Suppressor macrophage treated with lipopolysaccharide for 4 hours (primary cell): Measurements from ENCODE around the gene WDR5.
A peak's percentile ranks its signal among the peaks of the same experiment; 100 is the strongest.

Experiments
- DNase-seq: peaks from one replicate; pipeline ENCODE4 v3.0.0-alpha.2; 2020

Gene WDR5

GRCh38 chr9:134132208-134132870 lies 3.5 kb upstream of the WDR5 start:
- no peak for DNase-seq

- no peak for DNase-seq
Observed at GRCh38 chr9:134134949-134135342, 936 bp upstream of the WDR5 start.

- peak; percentile 9 for DNase-seq
Observed at GRCh38 chr9:134136118-134136995, 475 bp downstream of the WDR5 start.

- DNase-seq, result no peak
Observed at GRCh38 chr9:134136996-134137299, 1.1 kb downstream of the WDR5 start.

- no peak for DNase-seq
Observed at GRCh38 chr9:134138292-134138691, 2.4 kb downstream of the WDR5 start.

- DNase-seq, result no peak
Observed at GRCh38 chr9:134139081-134139480, 3.2 kb downstream of the WDR5 start.

- DNase-seq, result no peak
Observed at GRCh38 chr9:134141906-134142305, 6.0 kb downstream of the WDR5 start.

- no peak for DNase-seq
Observed at GRCh38 chr9:134144801-134145200, 8.9 kb downstream of the WDR5 start.

- DNase-seq, result no peak
Observed at GRCh38 chr9:134145262-134145661, 9.4 kb downstream of the WDR5 start.

GRCh38 chr9:134146774-134147493 lies 11.1 kb downstream of the WDR5 start:
- DNase-seq, result no peak

GRCh38 chr9:134149380-134149779 lies 13.5 kb downstream of the WDR5 start:
- no peak for DNase-seq

- DNase-seq, result no peak
Observed at GRCh38 chr9:134150557-134151214, 14.8 kb downstream of the WDR5 start.

GRCh38 chr9:134152022-134152448 lies 16.2 kb downstream of the WDR5 start:
- DNase-seq, result no peak

- no peak for DNase-seq
Observed at GRCh38 chr9:134152488-134152887, 16.6 kb downstream of the WDR5 start.

- no peak for DNase-seq
Observed at GRCh38 chr9:134153450-134153849, 17.6 kb downstream of the WDR5 start.

- DNase-seq, result no peak
Observed at GRCh38 chr9:134154262-134154701, 18.4 kb downstream of the WDR5 start.

- DNase-seq, result no peak
Observed at GRCh38 chr9:134155812-134156377, 20.0 kb downstream of the WDR5 start.

- no peak for DNase-seq
Observed at GRCh38 chr9:134156564-134157377, 20.9 kb downstream of the WDR5 start.

GRCh38 chr9:134157378-134157885 lies 21.6 kb downstream of the WDR5 start:
- no peak for DNase-seq

GRCh38 chr9:134158242-134158641 lies 22.4 kb downstream of the WDR5 start:
- DNase-seq, result no peak

GRCh38 chr9:134158753-134159392 lies 23.0 kb downstream of the WDR5 start:
- no peak for DNase-seq
